H1 (cell line): ENCODE measurements around the gene ZNF302. TPM values are rescaled to one million over a fixed set of nuclear protein-coding genes. Genes with fewer than 3 reads are reported as not detected.

Experiments used
- CTCF ChIA-PET: fragments of 300-600 bp; sonication (Branson Sonifier 250); formaldehyde crosslinking; loops from one replicate; lab custom pipeline; 2021; ENCODE audit not compliant: partially characterized antibody; lab: Charles Lee
- POLR2A ChIA-PET: fragments of 300-600 bp; sonication (Branson Sonifier 250); formaldehyde crosslinking; loops from one replicate; lab custom pipeline; 2021; ENCODE audit warnings: inconsistent platforms; ENCODE audit not compliant: partially characterized antibody; lab: Charles Lee
- DNase-seq, 2 experiments: peaks; one replicate each; pipeline versions ENCODE4 v3.0.0 to v3.0.0-alpha.2; 2010 to 2022; ENCODE audit warnings: low spot score in 2 of 2, low read depth in 1 of 2, mixed read lengths in 1 of 2
- FAIRE-seq: peaks from 2 replicates; lab custom pipeline; 2011; peaks lifted over from hg19 to GRCh38; lab: Jason Lieb, UNC
- H2AFZ ChIP-seq: 2 replicates; pipeline ENCODE4 v1.8.1; 2012; ENCODE audit warnings: low read length, inconsistent platforms
- H2AK5ac ChIP-seq: 2 replicates; pipeline ENCODE4 v1.6.1; 2013; ENCODE audit warnings: low read depth, low read length
- H2BK120ac ChIP-seq: replicated peaks from 2 replicates; pipeline ENCODE3; 2013; ENCODE audit warnings: low read depth, low read length, inconsistent platforms
- H2BK12ac ChIP-seq: 2 replicates; pipeline ENCODE4 v1.6.1; 2013; ENCODE audit warnings: low read depth, low read length
- H2BK15ac ChIP-seq: 2 replicates; pipeline ENCODE4 v1.6.1; 2013; ENCODE audit warnings: low read length
- H2BK20ac ChIP-seq: 2 replicates; pipeline ENCODE4 v1.6.1; 2013; ENCODE audit warnings: low read length
- H2BK5ac ChIP-seq: 2 replicates; pipeline ENCODE4 v1.6.1; 2013; ENCODE audit warnings: low read depth, low read length
- H3K14ac ChIP-seq: 2 replicates; pipeline ENCODE4 v1.6.1; 2013; ENCODE audit warnings: inconsistent platforms; ENCODE audit not compliant: insufficient read length
- H3K18ac ChIP-seq: 2 replicates; pipeline ENCODE4 v1.6.1; 2013; ENCODE audit warnings: low read length; ENCODE audit errors: extremely low read depth
- H3K23ac ChIP-seq: 2 replicates; pipeline ENCODE4 v1.6.1; 2013; ENCODE audit warnings: inconsistent platforms; ENCODE audit not compliant: insufficient read length
- H3K23me2 ChIP-seq: 2 replicates; pipeline ENCODE4 v1.6.1; 2013; ENCODE audit warnings: low read depth, low read length
- H3K27ac ChIP-seq: 2 replicates; pipeline ENCODE4 v1.6.1; 2011; ENCODE audit warnings: low read depth, low read length, inconsistent platforms
- H3K27me3 ChIP-seq, 4 experiments: replicated peaks in 1 of 4; 1 replicate in 1 of 4; 2 replicates in 3 of 4; pipeline versions ENCODE4 v1.6.1 to v1.8.1; 2011 to 2013; ENCODE audit warnings: low read length in 3 of 4, mild to moderate bottlenecking in 3 of 4, inconsistent platforms in 2 of 4, mixed read lengths in 2 of 4, moderate library complexity in 1 of 4; ENCODE audit not compliant: control insufficient read depth in 3 of 4, insufficient read depth in 3 of 4; ENCODE audit errors: extremely low read depth in 1 of 4
- H3K36me3 ChIP-seq, 4 experiments: 2 replicates each; pipeline versions ENCODE4 v1.6.1 to v1.8.1; 2011 to 2013; ENCODE audit warnings: mild to moderate bottlenecking in 4 of 4, low read length in 3 of 4, moderate library complexity in 2 of 4, control low read depth in 1 of 4, inconsistent platforms in 1 of 4; ENCODE audit not compliant: insufficient read depth in 4 of 4, control insufficient read depth in 2 of 4
- H3K4ac ChIP-seq: replicated peaks from 2 replicates; pipeline ENCODE3; 2013; ENCODE audit warnings: low read length, low read depth, mixed read lengths, inconsistent platforms; ENCODE audit not compliant: insufficient read length
- H3K4me1 ChIP-seq, 4 experiments: replicated peaks in 1 of 4; 1 replicate in 1 of 4; 2 replicates in 3 of 4; pipeline versions ENCODE4 v1.6.1 to v1.8.1; 2011 to 2013; ENCODE audit warnings: low read length in 3 of 4, inconsistent platforms in 2 of 4, mixed read lengths in 1 of 4; ENCODE audit not compliant: insufficient read depth in 4 of 4, control insufficient read depth in 3 of 4
- H3K4me2 ChIP-seq, 2 experiments: 2 replicates each; pipeline versions ENCODE4 v1.6.1 to v1.8.1; 2011 to 2013; ENCODE audit warnings: low read depth in 2 of 2, low read length in 2 of 2, control low read depth in 1 of 2, inconsistent platforms in 1 of 2, mild to moderate bottlenecking in 1 of 2; ENCODE audit not compliant: insufficient read depth in 1 of 2
- H3K4me3 ChIP-seq, 4 experiments: fragments of 200-600, 300-600 bp in 1 of 4; sonication (generic), shearing (Covaris generic), sonication (Bioruptor Twin) in 1 of 4; 2 replicates each; pipeline versions ENCODE4 v1.5.1 to v1.8.1; 2011 to 2016; ENCODE audit warnings: low read length in 4 of 4, low read depth in 3 of 4, control low read depth in 2 of 4, inconsistent platforms in 2 of 4, mild to moderate bottlenecking in 2 of 4, mixed read lengths in 1 of 4, moderate library complexity in 1 of 4; ENCODE audit not compliant: insufficient read depth in 2 of 4; ENCODE audit errors: extremely low read depth in 1 of 4
- H3K56ac ChIP-seq: replicated peaks from 2 replicates; pipeline ENCODE3; 2013; ENCODE audit warnings: low read depth, mild to moderate bottlenecking, mixed read lengths, low read length, inconsistent platforms; ENCODE audit not compliant: insufficient read length
- H3K79me1 ChIP-seq: 2 replicates; pipeline ENCODE4 v1.6.1; 2013; ENCODE audit warnings: low read depth, low read length, control low read depth
- H3K79me2 ChIP-seq, 2 experiments: 2 replicates each; pipeline versions ENCODE4 v1.6.1 to v1.8.1; 2012 to 2013; ENCODE audit warnings: low read length in 2 of 2, mild to moderate bottlenecking in 2 of 2, inconsistent platforms in 1 of 2; ENCODE audit not compliant: insufficient read depth in 2 of 2, control insufficient read depth in 1 of 2
- H3K9ac ChIP-seq, 4 experiments: replicated peaks in 1 of 4; 1 replicate in 1 of 4; 2 replicates in 3 of 4; pipeline versions ENCODE4 v1.6.1 to v1.8.1; 2011 to 2013; ENCODE audit warnings: low read depth in 3 of 4, low read length in 3 of 4, control low read depth in 2 of 4, mild to moderate bottlenecking in 2 of 4, moderate library complexity in 2 of 4, inconsistent platforms in 1 of 4; ENCODE audit errors: extremely low read depth in 1 of 4
- H3K9me3 ChIP-seq, 2 experiments: 2 replicates each; pipeline versions ENCODE4 v1.6.1 to v1.8.1; 2012 to 2013; ENCODE audit warnings: mild to moderate bottlenecking in 2 of 2, moderate library complexity in 2 of 2, control low read depth in 1 of 2, inconsistent platforms in 1 of 2, low read depth in 1 of 2, low read length in 1 of 2, mixed read lengths in 1 of 2; ENCODE audit not compliant: insufficient read depth in 2 of 2
- H4K20me1 ChIP-seq, 2 experiments: replicated peaks in 1 of 2; 2 replicates each; pipeline versions ENCODE3 to v1.8.1; 2011 to 2013; ENCODE audit warnings: inconsistent platforms in 2 of 2, low read length in 2 of 2, mild to moderate bottlenecking in 1 of 2; ENCODE audit not compliant: insufficient read depth in 2 of 2, control insufficient read depth in 1 of 2
- H4K5ac ChIP-seq: 2 replicates; pipeline ENCODE4 v1.6.1; 2013; ENCODE audit warnings: low read length, low read depth, mixed read lengths, inconsistent platforms; ENCODE audit not compliant: insufficient read length
- H4K8ac ChIP-seq: 2 replicates; pipeline ENCODE4 v1.8.0; 2013; ENCODE audit warnings: mild to moderate bottlenecking, moderate library complexity, low read length, inconsistent platforms; ENCODE audit not compliant: insufficient read depth; ENCODE audit errors: extremely low read depth
- H4K91ac ChIP-seq: replicated peaks from 2 replicates; pipeline ENCODE3; 2013; ENCODE audit warnings: low read length, mixed read lengths, inconsistent platforms; ENCODE audit not compliant: insufficient read length
- ASH2L ChIP-seq: fragments of 200-600, 300-600 bp; sonication (generic); IDR thresholded peaks from one replicate; pipeline ENCODE4 v1.7.1; 2017; ENCODE audit warnings: low read length
- CTCF ChIP-seq, 3 experiments: IDR thresholded peaks; 1 replicate in 2 of 3; 2 replicates in 1 of 3; pipeline versions ENCODE4 v1.5.1 to v1.6.1; 2011; ENCODE audit warnings: low read length in 3 of 3, mild to moderate bottlenecking in 3 of 3, inconsistent platforms in 2 of 3, low read depth in 1 of 3, moderate library complexity in 1 of 3; ENCODE audit not compliant: insufficient read depth in 1 of 3; ENCODE audit errors: control extremely low read depth in 1 of 3
- EGR1 ChIP-seq: IDR thresholded peaks from 2 replicates; pipeline ENCODE4 v1.6.1; 2011; ENCODE audit warnings: low read depth, low read length, borderline replicate concordance
- RAD21 ChIP-seq, 2 experiments: IDR thresholded peaks in 1 of 2; conservative IDR thresholded peaks in 1 of 2; 2 replicates each; pipeline ENCODE4 v1.6.1; 2011; ENCODE audit warnings: low read depth in 2 of 2, low read length in 2 of 2, improper control_type of control experiment in 1 of 2, inconsistent platforms in 1 of 2, mild to moderate bottlenecking in 1 of 2, moderate library complexity in 1 of 2
- TBP ChIP-seq: IDR thresholded peaks from 2 replicates; pipeline ENCODE4 v1.6.1; 2011; ENCODE audit warnings: low read depth, low read length, improper control_type of control experiment
- ZNF274 ChIP-seq: IDR thresholded peaks from 2 replicates; pipeline ENCODE4 v1.7.0; 2012; ENCODE audit warnings: low read length, borderline replicate concordance; ENCODE audit errors: extremely low read depth
- WGBS, 2 experiments: shearing (Covaris generic) in 1 of 2; methylation state at CpG; one replicate each; pipeline versions ENCODE4 v1.1.6 to v1.1.7; 2013 to 2015; ENCODE audit warnings: low lambda C conversion rate in 2 of 2, mixed read lengths in 2 of 2, inconsistent platforms in 1 of 2, low coverage in 1 of 2, missing lambda C conversion rate in 1 of 2; ENCODE audit not compliant: insufficient replicate concordance in 2 of 2, insufficient coverage in 1 of 2, insufficient read length in 1 of 2; ENCODE audit errors: extremely low coverage in 1 of 2, missing lambda C conversion rate in 1 of 2; 5-methylcytosine and 5-hydroxymethylcytosine counted together
- polyA plus RNA-seq, 7 experiments: library from polyadenylated mRNA; depleted of rRNA in 3 of 7; stranded (reverse) in 5 of 7; unstranded in 2 of 7; fragments of >200 nt in 5 of 7; fragments of 200-250 nt in 2 of 7; gene quantifications; 1 replicate in 5 of 7; 2 replicates in 1 of 7; 4 replicates in 1 of 7; pipeline versions ENCODE4 v1.2.1 to v1.2.3, GENCODE V29; 2011 to 2013; ENCODE audit warnings: missing spikeins in 2 of 7, mixed read lengths in 2 of 7
- total RNA-seq: library from RNA; stranded (reverse); fragmentation: NEBNext Ultra II Directional; extraction: Animal tissue kit (Norgen Biotek cat#: 25700); gene quantifications from 2 replicates; pipeline ENCODE4 v1.2.1, GENCODE V29; 2021

The ZNF302 gene
- total and polyA plus RNA-seq, 2 of the 8 experiments (the other 6 are each of a cell fraction or from before 2014, with no cell fraction given): 9.1 to 20.4 TPM

GRCh38 chr19:34639491-34640085 lies 37.9 kb upstream of the ZNF302 start:
- H3K4me2 ChIP-seq: no peak overlapping the region
- POLR2A ChIA-PET: interaction anchor here (1.4 kb wide), 1 partner anchor 38 kb away, joined by 4 read pairs; the partner anchor contains the start of gene ZNF302

More at GRCh38 chr19:34639491-34640085, 37.9 kb upstream of the ZNF302 start:
- Histone ChIP-seq H3K4me1 (no peaks in the 10 kb centered on the region), H3K23me2 (no peaks in the 10 kb centered on the region), H2BK20ac (no peak overlapping the region), H3K4ac (no peak overlapping the region), H3K56ac (no peak overlapping the region), H2BK120ac (no peak overlapping the region), H3K4me3 (no peak overlapping the region), H2AFZ (no peak overlapping the region), H3K79me1 (no peaks in the 10 kb centered on the region), H2BK5ac (no peak overlapping the region), H4K20me1 (no peaks in the 10 kb centered on the region), H3K27ac (no peak overlapping the region), H3K79me2 (no peaks in the 10 kb centered on the region), H3K18ac (no peak overlapping the region), H4K91ac (no peak overlapping the region), H2BK15ac (no peak overlapping the region), H2BK12ac (no peak overlapping the region)
- peak; percentile 79 for FAIRE-seq
- CTCF ChIA-PET: interaction anchor here (0.6 to 6.5 kb wide), 11 partner anchors 8 to 199 kb away, joined by 3 to 46 read pairs (median 3); no protein-coding TSS in a partner anchor
- 32% methylated on average over 4 of the region's 4 CpGs; no CpG with 5 or more reads in 1 of the 2 experiments for WGBS, 2 experiments
- TF ChIP-seq CTCF (IDR thresholded peaks at IDR 0.05; ENCODE audit: control extremely low read depth in 1 of 3, insufficient read depth in 1 of 3, low read depth in 1 of 3, low read length in 3 of 3): peak in 2 of 3 experiments; percentile 71 to 85; a peak in 3 of 4 replicates
- no peak for TF ChIP-seq EGR1
- peak; percentile 86 for TF ChIP-seq RAD21 (IDR thresholded peaks at IDR 0.05 in 1 of 2, conservative IDR thresholded peaks at IDR 0.05 in 1 of 2; ENCODE audit: low read depth in 2 of 2, low read length in 2 of 2)
- TF ChIP-seq TBP: no peak
- TF ChIP-seq ASH2L: no peak
- no peak for TF ChIP-seq ZNF274
- TF ChIP-seq, all 59 proteins: peak for 2
- peak in 1 of 2 experiments; percentile 58 for DNase-seq
- Histone ChIP-seq H3K36me3 (peaks cover 0 to 4% (median 0%) of the 10 kb centered on the region in 4 experiments; a peak in 1 of 8 replicates), H3K9ac (no peak overlapping the region), H3K14ac (no peak overlapping the region), H2AK5ac (no peak overlapping the region), H3K27me3 (no peaks in the 10 kb centered on the region), H4K8ac (no peak overlapping the region), H3K9me3 (peaks cover 31 to 35% of the 10 kb centered on the region in 2 experiments), H4K5ac (no peak overlapping the region), H3K23ac (no peak overlapping the region)
